HFFc6 (cell line): ENCODE data around the gene ATRN. TPM values are rescaled to one million over a fixed set of nuclear protein-coding genes. Genes with fewer than 3 reads are reported as not detected.

Experiments used
- DNase-seq: peaks from one replicate; pipeline ENCODE4 v3.0.0-alpha.2; 2018
- H3K27ac Mint-ChIP-seq: 2 replicates; pipeline ENCODE4 v1.8.0; 2020; ENCODE audit warnings: mild to moderate bottlenecking, mixed read lengths
- H3K27me3 Mint-ChIP-seq: 2 replicates; pipeline ENCODE4 v1.8.0; 2021; ENCODE audit warnings: mild to moderate bottlenecking, moderate library complexity, mixed read lengths; ENCODE audit not compliant: insufficient read depth
- H3K36me3 Mint-ChIP-seq: 2 replicates; pipeline ENCODE4 v1.8.0; 2021; ENCODE audit warnings: low read depth, mixed read lengths
- H3K4me1 Mint-ChIP-seq: 2 replicates; pipeline ENCODE4 v1.8.0; 2020; ENCODE audit warnings: low read depth, mixed read lengths
- H3K4me3 Mint-ChIP-seq: 2 replicates; pipeline ENCODE4 v1.8.0; 2020; ENCODE audit warnings: mild to moderate bottlenecking, moderate library complexity, mixed read lengths
- H3K9me3 Mint-ChIP-seq: 2 replicates; pipeline ENCODE4 v1.8.0; 2020; ENCODE audit warnings: mild to moderate bottlenecking, mixed read lengths
- CTCF ChIP-seq: fragments of 200-600 bp; sonication (generic); IDR thresholded peaks from 2 replicates; pipeline ENCODE4 v1.5.0; 2021; ENCODE audit warnings: antibody characterized with exemption, mild to moderate bottlenecking
- total RNA-seq, 6 experiments: library from RNA; stranded (reverse); fragmentation: NEBNext Ultra II Directional; extraction: Animal tissue kit (Norgen Biotek cat#: 25700); gene quantifications; 2 replicates in 1 of 6; 3 replicates in 5 of 6; pipeline ENCODE4 v1.2.3, GENCODE V29; 2021

Gene ATRN
- total RNA-seq, 6 experiments from 2014 or later = 27.5 to 33.0 (median 29.6) TPM

DNA sequence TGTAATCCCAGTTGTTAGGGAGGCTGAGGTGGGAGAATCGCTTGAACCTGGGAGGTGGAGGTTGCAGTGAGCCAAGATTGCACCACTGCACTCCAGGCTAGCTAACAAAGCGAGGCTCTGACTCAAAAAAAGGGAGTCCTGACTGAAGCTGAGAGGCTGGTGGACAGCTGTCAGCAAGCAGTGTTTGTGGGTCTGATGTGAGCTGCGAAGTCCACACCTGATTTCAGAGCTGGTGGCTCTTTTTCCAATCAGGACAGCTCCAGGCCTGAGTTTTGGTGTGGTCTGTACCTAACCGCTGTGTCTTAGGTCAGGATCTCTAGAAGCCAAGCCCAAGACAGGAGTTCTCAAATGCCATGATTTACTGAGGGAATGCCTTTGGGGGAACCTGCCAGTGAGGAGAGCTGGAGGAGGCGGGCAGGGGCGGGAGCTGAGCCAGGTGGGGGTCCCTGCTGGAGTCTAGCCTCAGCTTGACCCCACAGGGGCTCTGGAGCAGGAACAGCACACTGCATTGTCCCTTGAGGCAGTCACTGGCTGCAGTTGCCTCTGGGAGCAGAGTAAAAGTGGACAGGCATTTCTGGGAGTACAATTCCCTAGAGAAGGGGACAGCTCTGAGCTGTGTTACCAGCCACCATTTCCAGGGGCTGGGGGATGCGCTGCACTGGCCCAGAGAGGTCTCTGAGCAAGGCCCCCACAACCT is 187.3 kb downstream of the ATRN start:
- no peak for DNase-seq
- TF ChIP-seq CTCF = no peak
- H3K4me1 Mint-ChIP-seq = peaks cover 6% of the 10 kb centered on the region; the same call in 1 of the 2 replicates
- H3K27ac Mint-ChIP-seq = no peak overlapping the region
- no peaks in the 10 kb centered on the region for H3K36me3 Mint-ChIP-seq
- no peak overlapping the region for H3K4me3 Mint-ChIP-seq
- H3K9me3 Mint-ChIP-seq = 0 out of 2 replicates have a peak, but pooled peaks cover 4% of the 10 kb centered on the region
- peaks cover 36% of the 10 kb centered on the region for H3K27me3 Mint-ChIP-seq

DNA sequence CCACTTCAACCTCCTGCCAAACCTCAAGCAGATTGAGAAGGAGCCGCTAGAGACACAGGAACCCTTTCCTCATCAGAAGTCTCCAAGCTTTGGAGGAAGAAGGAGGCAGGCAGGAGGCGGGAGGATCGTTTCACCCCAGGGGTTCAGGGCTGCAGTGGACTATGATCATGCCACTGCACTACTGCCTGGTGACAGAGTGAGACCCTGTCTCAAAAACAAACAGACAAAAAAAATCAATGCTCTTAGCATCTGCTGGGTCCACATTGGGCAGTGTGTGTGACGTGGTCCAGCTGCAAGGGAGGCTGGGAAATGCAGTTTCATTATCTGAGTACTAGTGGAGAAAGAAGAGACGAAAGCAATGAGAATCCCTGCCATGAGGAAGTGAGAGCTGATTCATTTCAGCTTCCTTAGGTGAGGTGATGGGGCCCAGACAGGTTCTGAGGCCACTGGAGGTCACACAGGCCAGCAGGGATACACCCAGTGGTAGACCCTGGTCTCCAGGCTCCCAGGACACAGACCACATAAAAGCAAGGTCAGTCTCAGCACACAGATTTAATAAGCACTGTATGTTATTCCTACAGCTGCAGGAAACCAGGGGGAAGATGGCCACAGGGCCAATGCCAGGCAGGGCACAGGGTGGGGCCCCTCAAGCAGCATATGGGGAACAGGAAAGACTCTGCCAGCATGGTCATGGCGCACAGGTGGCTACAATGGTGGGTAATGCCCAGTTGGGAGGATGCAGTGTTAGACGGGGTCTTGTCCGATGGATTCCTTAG is 188.1 kb downstream of the ATRN start:
- peaks cover 38% of the 10 kb centered on the region for H3K27me3 Mint-ChIP-seq

DNA sequence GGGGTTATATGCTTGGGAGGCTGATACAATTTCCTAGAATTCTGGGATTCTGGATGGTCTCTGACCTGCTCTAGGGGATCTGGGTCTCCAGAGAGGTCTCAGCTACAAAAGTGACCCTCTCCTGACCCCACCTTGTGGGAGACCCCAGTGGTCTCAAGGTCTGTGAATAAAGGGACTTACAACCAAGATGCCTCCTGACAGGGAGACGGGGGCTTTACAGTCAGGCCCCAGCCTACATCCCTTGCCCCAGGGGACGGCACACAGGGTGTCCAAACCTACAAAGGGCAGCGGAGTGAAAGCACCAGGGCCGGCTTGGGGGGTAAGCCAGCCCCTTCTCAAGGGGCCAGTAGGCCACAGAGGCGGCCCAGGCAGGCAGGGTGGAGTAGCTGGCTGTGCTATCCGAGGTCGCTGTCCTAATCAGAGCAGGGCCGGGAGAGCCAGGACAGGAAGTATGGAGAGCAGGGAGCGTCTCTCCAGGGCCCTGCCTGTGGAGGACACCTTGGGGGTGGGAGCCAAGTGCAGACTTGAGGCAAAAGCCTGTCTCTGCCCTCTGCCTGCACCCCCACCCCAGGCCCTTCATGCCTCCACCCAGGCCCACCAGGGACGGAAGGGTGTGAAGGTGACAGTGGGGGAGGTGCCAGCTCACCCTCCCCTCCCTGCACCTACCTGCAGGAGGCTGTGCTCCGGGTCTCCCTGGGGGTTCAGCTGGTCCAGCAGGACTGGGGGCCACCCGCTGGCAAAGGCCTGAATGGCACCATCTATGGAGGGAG is 188.9 kb downstream of the ATRN start:
- 0 out of 2 replicates have a peak, but pooled peaks have one; percentile 23 for TF ChIP-seq CTCF
- peaks cover 38% of the 10 kb centered on the region for H3K27me3 Mint-ChIP-seq
- H3K4me1 Mint-ChIP-seq = peaks cover 6% of the 10 kb centered on the region; the same call in 1 of the 2 replicates
- H3K4me3 Mint-ChIP-seq = no peak overlapping the region
- 0 out of 2 replicates have a peak, but pooled peaks cover 4% of the 10 kb centered on the region for H3K9me3 Mint-ChIP-seq
- no peak for DNase-seq
- H3K27ac Mint-ChIP-seq = no peak overlapping the region
- H3K36me3 Mint-ChIP-seq = no peaks in the 10 kb centered on the region

More for the DNA sequence above, 188.1 kb downstream of the ATRN start:
- DNase-seq = no peak
- no peak overlapping the region for H3K27ac Mint-ChIP-seq
- no peak overlapping the region; the same call in 1 of the 2 replicates for H3K4me3 Mint-ChIP-seq
- peaks cover 6% of the 10 kb centered on the region; the same call in 1 of the 2 replicates for H3K4me1 Mint-ChIP-seq
- no peaks in the 10 kb centered on the region for H3K36me3 Mint-ChIP-seq
- H3K9me3 Mint-ChIP-seq = 0 out of 2 replicates have a peak, but pooled peaks cover 4% of the 10 kb centered on the region
- TF ChIP-seq CTCF = no peak

DNA sequence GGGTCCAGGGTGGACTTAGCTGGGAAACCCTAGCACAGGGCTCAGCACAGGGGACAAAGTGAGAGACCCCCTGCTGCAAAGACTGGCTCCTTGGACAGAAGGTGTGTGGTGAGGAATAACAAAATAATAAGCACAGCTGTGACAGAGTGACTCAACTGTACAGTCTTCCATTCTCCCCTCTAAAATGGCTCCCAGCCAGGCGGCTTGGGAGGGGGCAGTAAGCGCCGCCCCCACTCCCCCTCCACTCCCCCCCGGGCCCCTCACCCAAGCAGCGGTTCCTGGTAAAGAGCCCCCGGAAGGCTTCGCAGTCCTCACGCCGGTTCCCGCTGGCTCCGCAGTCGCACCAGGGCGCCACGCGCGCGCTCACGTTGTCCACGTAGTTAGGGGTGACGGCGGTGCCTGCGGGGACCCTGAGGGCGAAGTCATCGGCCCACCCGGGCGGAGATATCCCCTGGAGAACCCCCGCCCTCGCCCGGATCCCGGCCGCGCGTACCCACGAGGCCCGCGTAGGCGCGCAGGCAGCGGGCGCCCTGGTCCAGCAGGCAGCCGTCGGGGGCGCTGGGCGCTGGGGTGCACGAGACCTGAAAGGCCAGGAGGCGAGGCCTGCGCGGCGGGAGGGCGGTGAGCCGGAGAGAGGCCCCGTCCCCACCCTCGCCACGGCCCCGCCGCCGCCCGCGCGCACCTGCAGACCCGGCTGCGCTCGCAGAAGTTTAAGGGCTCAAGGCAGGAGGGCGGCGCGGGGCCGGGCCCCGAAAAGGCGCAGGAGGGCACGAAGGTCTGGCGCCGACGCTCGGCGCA is 189.6 kb downstream of the ATRN start:
- no peak for TF ChIP-seq CTCF
- H3K4me3 Mint-ChIP-seq = no peak overlapping the region
- no peak for DNase-seq
- peaks cover 40% of the 10 kb centered on the region for H3K27me3 Mint-ChIP-seq
- no peaks in the 10 kb centered on the region for H3K36me3 Mint-ChIP-seq
- peaks cover 6% of the 10 kb centered on the region; the same call in 1 of the 2 replicates for H3K4me1 Mint-ChIP-seq
- H3K9me3 Mint-ChIP-seq = 0 out of 2 replicates have a peak, but pooled peaks cover 3% of the 10 kb centered on the region
- H3K27ac Mint-ChIP-seq = no peak overlapping the region
